Right kidney (tissue), 1 donor: Measurements from ENCODE around the gene JPH3.
"Not testable (repeated sequence)": the region's sequence is repeated elsewhere in the genome, so short reads cannot be mapped to it uniquely, and the experiment has no call there.

Experiments
- DNase-seq: peaks from one replicate; pipeline ENCODE4 v3.0.0-alpha.2; 2016

JPH3 gene

GRCh38 chr16:87575027-87575804 is 27.1 kb upstream of the JPH3 start:
- no peak for DNase-seq

GRCh38 chr16:87576171-87576570 is 26.1 kb upstream of the JPH3 start:
- DNase-seq, result no peak

DNA sequence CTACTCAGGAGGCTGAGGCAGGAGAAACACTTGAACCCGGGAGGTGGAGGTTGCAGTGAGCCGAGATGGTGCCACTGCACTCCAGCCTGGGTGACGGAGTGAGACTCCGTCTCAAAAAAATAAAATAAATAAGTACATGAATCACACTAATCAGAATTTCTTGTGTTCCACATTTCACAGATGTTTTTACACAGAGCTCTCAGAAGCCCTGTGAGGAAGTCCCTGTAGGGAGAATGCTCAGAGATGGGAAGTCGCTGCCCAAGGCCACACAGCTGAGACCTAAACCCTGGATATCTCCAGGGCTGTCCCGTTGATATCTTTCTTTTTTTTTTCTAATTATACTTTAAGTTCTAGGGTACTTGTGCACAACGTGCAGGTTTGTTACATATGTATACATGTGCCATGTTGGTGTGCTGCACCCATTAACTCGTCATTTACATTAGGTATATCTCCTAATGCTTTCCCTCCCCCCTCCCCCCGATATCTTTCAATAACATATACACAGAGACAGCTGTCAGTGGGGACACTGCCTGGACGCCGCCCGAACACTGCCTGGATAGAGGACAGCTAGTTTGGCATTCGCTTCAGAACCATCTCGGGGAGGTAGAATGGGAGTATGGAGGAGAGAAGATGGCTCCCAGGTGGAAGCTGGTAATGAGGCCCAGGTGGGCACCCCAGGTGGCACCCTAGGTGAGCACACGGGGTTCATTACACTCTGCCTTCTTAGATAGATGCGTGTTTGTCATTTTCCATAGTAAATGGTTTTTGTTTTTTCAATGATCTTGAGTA is 24.0 kb upstream of the JPH3 start:
- not testable (repeated sequence) for DNase-seq

DNA sequence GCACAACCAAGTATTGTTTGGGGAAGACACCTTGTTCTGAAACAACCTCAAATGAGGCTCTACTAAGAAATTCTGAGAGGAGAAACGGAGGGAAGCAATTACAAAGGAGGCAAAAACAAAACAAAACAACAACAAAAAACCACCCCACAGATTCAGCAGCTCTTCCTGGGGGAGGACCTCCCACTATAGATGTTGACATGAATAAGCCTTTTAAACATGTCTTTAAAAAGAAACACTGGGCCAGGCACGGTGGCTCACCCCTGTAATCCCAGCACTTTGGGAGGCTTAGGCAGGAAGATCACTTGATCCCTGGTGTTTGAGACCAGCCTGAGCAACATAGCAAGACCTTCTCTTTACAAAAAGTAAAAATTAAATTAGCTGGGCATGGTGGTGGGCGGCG is 22.6 kb upstream of the JPH3 start:
- DNase-seq, result no peak

GRCh38 chr16:87580855-87581261 is 21.4 kb upstream of the JPH3 start:
- DNase-seq, result no peak

- peak; percentile 32 for DNase-seq
These were observed 20.5 kb upstream of the JPH3 start for GRCh38 chr16:87581857-87582215.

DNA sequence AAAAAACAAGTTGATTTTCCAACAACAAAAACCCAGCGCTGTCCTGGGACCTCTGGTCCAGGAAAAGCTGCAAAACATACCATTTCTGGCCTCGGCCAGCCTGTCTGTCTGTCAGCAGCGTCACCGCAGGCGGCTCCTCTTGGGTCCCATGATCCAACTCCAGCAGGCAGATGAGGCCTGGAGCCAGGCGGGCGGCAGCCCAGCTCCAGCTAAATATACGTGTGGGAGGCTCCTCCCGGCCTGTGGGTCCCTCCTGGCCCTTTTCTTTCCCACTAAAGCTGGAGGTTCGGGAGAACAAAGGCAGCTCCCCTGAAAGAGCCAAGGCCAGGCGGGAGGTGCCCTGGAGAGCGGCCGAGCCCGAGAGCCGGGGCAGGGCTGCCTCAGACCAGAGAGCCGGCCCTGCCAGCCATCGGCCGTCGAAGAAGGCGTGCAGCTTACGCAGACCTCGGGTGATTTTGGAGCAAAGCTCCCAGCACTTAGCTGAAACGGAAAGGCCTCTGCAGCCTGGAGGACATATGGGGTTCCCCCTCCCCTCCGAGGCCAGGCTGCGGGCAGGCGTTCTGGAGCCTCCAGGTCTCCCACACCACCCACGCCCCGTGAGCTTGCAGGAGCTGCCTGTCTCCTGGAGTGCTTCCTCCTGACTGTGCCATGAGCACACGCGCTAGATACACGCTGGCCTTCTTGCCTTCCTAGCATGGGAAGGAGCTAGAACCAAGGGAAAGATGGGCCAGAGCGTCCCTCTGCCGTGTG is 19.9 kb upstream of the JPH3 start:
- DNase-seq, result peak; percentile 50

- DNase-seq, result no peak
These were observed 19.4 kb upstream of the JPH3 start for GRCh38 chr16:87582966-87583325.

DNA sequence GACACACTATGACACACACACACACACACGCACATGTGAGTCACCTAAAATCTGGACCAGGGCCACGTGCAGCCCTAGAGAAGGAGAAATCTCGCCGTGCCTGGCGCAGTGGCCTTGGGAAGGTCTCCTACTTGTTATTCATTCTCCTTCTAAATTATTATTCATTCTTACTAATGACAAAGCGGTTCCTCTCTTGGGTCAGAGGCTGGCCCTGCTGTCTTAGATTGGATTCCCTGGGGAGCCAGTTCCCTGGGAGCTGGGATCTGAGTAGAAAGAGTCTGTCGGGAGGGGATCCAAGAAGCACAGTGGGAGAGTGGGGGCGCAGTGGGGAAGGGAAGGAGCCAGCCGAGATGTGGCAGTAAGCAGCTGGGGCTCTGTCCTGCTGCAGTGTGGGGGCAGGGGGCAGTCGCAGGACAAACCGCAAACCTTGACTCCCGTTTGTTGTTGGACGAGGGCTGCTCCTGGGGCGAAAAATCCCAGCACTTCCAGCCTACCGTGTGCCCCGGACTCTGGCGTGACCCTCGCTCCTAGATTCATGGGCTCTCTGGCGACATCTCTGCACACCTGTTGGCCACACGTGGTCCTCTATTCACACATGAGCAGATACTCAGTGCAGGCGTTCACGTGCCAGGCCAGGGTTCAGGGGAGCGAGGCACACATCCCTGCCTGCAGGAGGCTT is 18.7 kb upstream of the JPH3 start:
- DNase-seq, result no peak

- DNase-seq, result no peak
These were observed 18.0 kb upstream of the JPH3 start for GRCh38 chr16:87584271-87584670.

DNA sequence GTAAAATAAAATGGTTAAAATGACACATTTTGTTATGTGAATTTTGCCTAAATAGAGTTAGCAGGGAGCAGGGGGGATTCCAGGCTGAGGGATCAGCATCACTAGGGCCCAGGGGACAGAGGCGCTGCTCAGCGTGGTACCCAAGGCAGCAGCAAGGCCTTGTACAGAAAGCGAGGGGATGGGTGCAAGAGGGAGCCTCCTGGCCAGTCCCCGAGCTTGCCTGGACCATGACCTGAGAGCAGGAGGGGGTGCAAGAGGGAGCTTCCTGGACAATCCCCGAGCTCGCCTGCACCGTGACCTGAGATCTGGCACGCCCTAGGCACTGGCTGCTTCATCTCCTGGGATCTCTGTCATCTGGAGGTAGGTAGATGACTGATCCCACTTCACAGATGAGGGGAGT is 17.3 kb upstream of the JPH3 start:
- no peak for DNase-seq

DNA sequence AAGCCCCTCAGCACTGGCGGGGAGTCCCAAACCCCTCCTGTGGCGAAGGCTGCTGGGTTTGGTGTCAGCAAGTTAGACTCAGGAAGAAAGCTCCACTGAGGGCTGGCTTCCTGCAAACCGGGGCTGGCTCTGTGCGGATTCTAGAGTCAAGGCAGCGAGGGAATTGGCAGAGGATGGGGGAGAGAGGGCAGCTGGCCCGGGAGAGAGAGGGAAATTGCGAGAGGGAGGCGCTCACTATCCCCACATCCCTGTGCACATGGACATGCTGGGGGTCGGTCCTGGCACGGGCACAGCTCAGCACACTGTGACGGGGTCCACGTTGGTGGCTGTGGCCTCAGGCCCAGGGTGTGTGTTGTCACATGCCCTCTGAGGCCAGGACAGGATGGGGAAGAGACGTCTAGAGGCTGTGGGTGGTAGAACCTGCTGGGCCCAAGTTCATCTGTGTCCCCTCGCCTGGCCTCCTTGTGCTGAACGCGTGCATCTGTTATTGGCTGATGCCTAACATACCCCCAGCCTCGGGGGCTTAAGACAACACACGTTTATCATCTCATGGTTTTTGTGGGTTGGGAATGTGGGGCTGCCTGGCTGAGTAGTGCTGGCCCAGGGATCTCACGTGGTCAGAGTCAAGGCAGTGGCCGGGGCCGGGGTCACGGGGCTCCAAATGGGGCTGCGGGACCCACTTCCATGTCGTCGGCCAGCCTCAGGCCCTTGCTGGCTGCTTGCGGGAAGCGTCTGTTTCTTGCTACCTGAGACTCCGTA is 16.7 kb upstream of the JPH3 start:
- DNase-seq, result no peak

GRCh38 chr16:87586201-87586782 is 16.0 kb upstream of the JPH3 start:
- DNase-seq, result no peak

GRCh38 chr16:87587636-87588035 is 14.7 kb upstream of the JPH3 start:
- DNase-seq, result no peak

- no peak for DNase-seq
These were observed 10.1 kb upstream of the JPH3 start for GRCh38 chr16:87592018-87592712.

DNA sequence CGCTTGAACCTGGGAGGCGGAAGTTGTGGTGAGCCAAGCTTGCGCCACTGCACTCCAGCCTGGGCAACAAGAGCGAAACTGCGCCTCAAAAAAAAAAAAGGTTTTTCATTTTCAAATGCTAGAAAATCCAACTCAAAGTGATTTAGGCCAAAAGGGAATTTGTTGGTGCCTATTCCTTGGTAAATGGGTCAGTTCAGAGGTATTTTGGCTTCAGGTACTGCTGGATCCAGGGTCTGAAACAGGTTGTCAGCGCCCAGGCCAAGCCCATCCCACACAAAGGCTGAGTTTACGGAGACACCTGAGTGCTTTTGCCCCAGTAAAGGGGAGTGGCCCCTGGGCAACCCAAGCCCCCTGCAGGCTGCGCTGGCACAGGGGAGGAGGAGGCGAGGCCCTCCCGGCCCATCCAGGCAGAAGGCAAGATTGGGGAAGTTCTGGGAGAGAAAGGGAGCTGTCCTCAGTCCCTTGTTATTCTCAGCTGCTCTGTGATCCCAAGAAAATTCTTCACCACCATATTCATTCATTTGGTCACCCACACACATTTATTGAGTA is 8.5 kb upstream of the JPH3 start:
- no peak for DNase-seq

DNA sequence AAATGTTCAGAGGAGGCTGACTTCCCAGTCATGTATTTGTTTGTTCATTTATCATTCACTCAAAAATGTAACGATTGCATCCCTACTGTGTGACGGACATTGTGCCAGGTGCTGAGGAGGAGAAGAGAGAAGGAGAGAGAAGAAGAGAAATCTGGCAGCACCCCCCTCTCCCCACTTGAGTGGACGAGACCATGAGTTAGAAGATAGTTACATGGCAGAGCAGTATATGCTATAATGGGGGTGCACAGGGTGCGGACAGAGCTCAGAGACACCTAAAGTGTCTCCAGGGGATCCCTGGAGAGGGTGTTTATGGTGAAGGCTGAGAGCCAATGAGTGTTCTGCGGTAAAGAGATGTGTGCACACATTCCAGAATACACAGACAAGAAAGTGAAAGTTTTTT is 6.6 kb upstream of the JPH3 start:
- no peak for DNase-seq

DNA sequence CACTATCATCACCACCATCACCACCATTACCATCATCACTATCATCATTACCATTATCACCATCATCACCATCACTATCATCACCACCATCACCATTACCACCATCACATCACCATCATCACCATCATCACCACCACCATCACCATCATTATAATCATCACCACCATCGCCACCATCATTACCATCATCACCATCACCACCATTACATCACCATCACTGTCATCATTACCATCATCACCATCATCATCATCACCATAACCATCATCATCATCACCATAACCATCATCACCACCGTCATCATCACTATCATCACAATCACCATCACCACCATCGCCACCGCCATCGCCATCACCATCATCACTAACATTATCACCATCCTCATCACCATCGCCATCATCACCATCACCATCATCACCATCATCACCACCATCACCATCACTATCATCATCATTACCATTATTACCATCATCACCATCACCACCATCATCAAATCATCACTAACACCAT is 4.9 kb upstream of the JPH3 start:
- DNase-seq, result no peak

DNA sequence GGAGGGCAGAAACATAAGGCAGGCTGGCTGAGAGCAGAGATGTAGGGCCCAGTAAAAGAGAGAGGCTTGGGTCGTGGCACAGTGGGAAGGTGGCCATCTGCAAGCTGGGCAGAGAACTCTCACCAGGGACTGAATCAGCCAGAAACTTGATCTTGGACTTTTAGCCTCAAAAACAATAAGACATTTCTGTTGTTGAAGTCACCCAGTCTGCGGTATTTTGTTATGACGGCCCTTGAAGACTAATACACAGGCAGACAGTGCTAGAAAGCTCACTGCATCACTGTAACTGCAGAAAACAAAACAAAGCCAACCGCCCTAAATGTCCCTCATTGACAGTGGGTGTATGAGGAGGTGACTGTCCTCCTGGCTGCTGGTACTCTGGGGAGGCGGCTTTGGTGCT is 3.9 kb upstream of the JPH3 start:
- DNase-seq, result no peak

- DNase-seq, result no peak
These were observed 2.1 kb upstream of the JPH3 start for GRCh38 chr16:87600246-87600645.
